Measurements from ENCODE around the gene PSME3.

GRCh38 chr17:42795061-42795460 lies 38.1 kb upstream of the PSME3 start:
- TF ChIP-seq CTCF (IDR thresholded peaks at IDR 0.05) (no peak), POLR2A (IDR thresholded peaks at IDR 0.05) (no peak)
